SK-N-SH (cell line): Measurements from ENCODE around the gene DCHS2. TPM values are rescaled to one million over a fixed set of nuclear protein-coding genes. Genes with fewer than 3 reads are reported as not detected.

ENCODE experiments used
- CTCF ChIA-PET: fragments of 300-600, 350-600 bp; formaldehyde crosslinking; extraction: SDS; loops from one replicate; lab custom pipeline; 2021; lab: Yijun Ruan, JAX
- POLR2A ChIA-PET: fragments of 350-600 bp; sonication (Branson Sonifier 250); formaldehyde crosslinking; extraction: SDS; loops from one replicate; lab custom pipeline; 2020; ENCODE audit warnings: antibody characterized with exemption, inconsistent platforms; lab: Yijun Ruan, JAX
- DNase-seq: peaks from one replicate; pipeline ENCODE4 v3.0.0; 2012
- H2AFZ ChIP-seq: fragments of 200-600 bp; sonication (generic); 2 replicates; pipeline ENCODE4 v1.8.1; 2016; ENCODE audit warnings: antibody characterized with exemption, mild to moderate bottlenecking, low read depth
- H3F3A ChIP-seq: fragments of 200-600 bp; sonication (generic); replicated peaks from 2 replicates; pipeline ENCODE3; 2016; ENCODE audit warnings: antibody characterized with exemption, mild to moderate bottlenecking; ENCODE audit not compliant: insufficient read depth
- H3K27ac ChIP-seq, 2 experiments: fragments of 200-500 bp in 1 of 2; fragments of 200-600 bp in 1 of 2; sonication (Bioruptor generic) in 1 of 2; sonication (generic), shearing (Covaris generic) in 1 of 2; 2 replicates each; pipeline versions ENCODE4 v1.5.1 to v1.6.1; 2014 to 2016; ENCODE audit warnings: low read depth in 2 of 2, inconsistent platforms in 1 of 2, low read length in 1 of 2, mild to moderate bottlenecking in 1 of 2, mixed read lengths in 1 of 2
- H3K27me3 ChIP-seq: fragments of 200-600 bp; sonication (generic), shearing (Covaris generic); 2 replicates; pipeline ENCODE4 v1.6.1; 2016; ENCODE audit warnings: mixed run types; ENCODE audit not compliant: insufficient read depth
- H3K36me3 ChIP-seq, 2 experiments: fragments of 200-500 bp in 1 of 2; fragments of 200-600 bp in 1 of 2; sonication (Bioruptor generic) in 1 of 2; sonication (generic) in 1 of 2; replicated peaks in 1 of 2; 2 replicates each; pipeline versions ENCODE3 to v1.5.1; 2014 to 2016; ENCODE audit warnings: low read length in 1 of 2, mild to moderate bottlenecking in 1 of 2; ENCODE audit not compliant: insufficient read depth in 2 of 2, control insufficient read depth in 1 of 2
- H3K4me1 ChIP-seq, 2 experiments: fragments of 200-500 bp in 1 of 2; fragments of 200-600 bp in 1 of 2; sonication (Bioruptor generic) in 1 of 2; sonication (generic), shearing (Covaris generic) in 1 of 2; 2 replicates each; pipeline versions ENCODE4 v1.5.1 to v1.6.1; 2014 to 2016; ENCODE audit warnings: low read depth in 1 of 2, low read length in 1 of 2, mixed run types in 1 of 2; ENCODE audit not compliant: insufficient read depth in 2 of 2, control insufficient read depth in 1 of 2
- H3K4me2 ChIP-seq: fragments of 200-600 bp; sonication (generic), shearing (Covaris generic); 2 replicates; pipeline ENCODE4 v1.6.1; 2017; ENCODE audit warnings: mixed run types
- H3K4me3 ChIP-seq, 2 experiments: fragments of 200-500 bp in 1 of 2; fragments of 200-600 bp in 1 of 2; sonication (Bioruptor generic) in 1 of 2; sonication (generic), shearing (Covaris generic) in 1 of 2; 2 replicates each; pipeline versions ENCODE4 v1.5.1 to v1.8.1; 2014 to 2016; ENCODE audit warnings: low read depth in 2 of 2, inconsistent platforms in 1 of 2, low read length in 1 of 2, mild to moderate bottlenecking in 1 of 2, mixed read lengths in 1 of 2, moderate library complexity in 1 of 2
- H3K79me2 ChIP-seq: fragments of 200-600 bp; sonication (generic); 2 replicates; pipeline ENCODE4 v1.8.1; 2017; ENCODE audit warnings: mild to moderate bottlenecking; ENCODE audit not compliant: insufficient read depth
- H3K9ac ChIP-seq: fragments of 200-600 bp; sonication (generic); 2 replicates; pipeline ENCODE4 v1.6.1; 2017; ENCODE audit warnings: mixed run types
- H3K9me2 ChIP-seq: fragments of 200-600 bp; sonication (generic); 2 replicates; pipeline ENCODE4 v1.6.1; 2017; ENCODE audit warnings: mixed run types
- H3K9me3 ChIP-seq: fragments of 200-600 bp; sonication (generic); 2 replicates; pipeline ENCODE4 v1.6.1; 2017; ENCODE audit warnings: mixed run types, mild to moderate bottlenecking, moderate library complexity
- H4K20me1 ChIP-seq: fragments of 200-600 bp; sonication (generic); 2 replicates; pipeline ENCODE4 v1.6.1; 2017; ENCODE audit warnings: mild to moderate bottlenecking, mixed run types; ENCODE audit not compliant: insufficient read depth
- CHD2 ChIP-seq: fragments of 150-350 bp; IDR thresholded peaks from 2 replicates; pipeline ENCODE4 v1.6.1; 2018; ENCODE audit warnings: low read length; ENCODE audit not compliant: partially characterized antibody
- EP300 ChIP-seq, 2 experiments: IDR thresholded peaks; 2 replicates each; pipeline versions ENCODE4 v1.4.0 to v1.6.1; 2012; ENCODE audit warnings: borderline replicate concordance in 1 of 2, low read depth in 1 of 2, low read length in 1 of 2
- EZH2phosphoT487 ChIP-seq: fragments of 200-600 bp; sonication (generic); IDR thresholded peaks from 2 replicates; pipeline ENCODE4 v1.6.1; 2017; ENCODE audit warnings: low read depth, mixed run types, mild to moderate bottlenecking, antibody characterized with exemption, moderate library complexity, borderline replicate concordance
- FOXJ3 ChIP-seq: sonication (generic); formaldehyde crosslinking; IDR thresholded peaks from 2 replicates; pipeline ENCODE4 v1.5.1; 2020; ENCODE audit warnings: mild to moderate bottlenecking, missing genetic modification reagents
- JUND ChIP-seq: IDR thresholded peaks from 2 replicates; pipeline ENCODE4 v1.4.0; 2012
- MAX ChIP-seq: IDR thresholded peaks from 2 replicates; pipeline ENCODE4 v1.4.0; 2012; ENCODE audit warnings: low read depth
- NFIC ChIP-seq: IDR thresholded peaks from 2 replicates; pipeline ENCODE4 v1.4.0; 2012; ENCODE audit warnings: borderline replicate concordance
- NRF1 ChIP-seq: IDR thresholded peaks from 2 replicates; pipeline ENCODE4 v1.6.1; 2012; ENCODE audit warnings: low read depth, mild to moderate bottlenecking, low read length
- POLR2AphosphoS5 ChIP-seq: IDR thresholded peaks from 2 replicates; pipeline ENCODE4 v1.6.1; 2012; ENCODE audit warnings: low read depth, low read length
- RCOR1 ChIP-seq: fragments of 150-350 bp; IDR thresholded peaks from 2 replicates; pipeline ENCODE4 v1.6.1; 2017; ENCODE audit warnings: antibody characterized with exemption, low read length
- RFX5 ChIP-seq: IDR thresholded peaks from 2 replicates; pipeline ENCODE4 v1.6.1; 2012; ENCODE audit warnings: mild to moderate bottlenecking, improper control_type of control experiment, low read length
- RXRA ChIP-seq: IDR thresholded peaks from 2 replicates; pipeline ENCODE4 v1.4.0; 2012; ENCODE audit warnings: low read depth, mild to moderate bottlenecking, borderline replicate concordance
- TAF1 ChIP-seq: IDR thresholded peaks from 2 replicates; pipeline ENCODE4 v1.6.1; 2012; ENCODE audit warnings: low read depth, mild to moderate bottlenecking, low read length, moderate library complexity, borderline replicate concordance
- USF2 ChIP-seq: fragments of 150-350 bp; IDR thresholded peaks from 2 replicates; pipeline ENCODE4 v1.6.1; 2017; ENCODE audit warnings: antibody characterized with exemption, low read length, low read depth, borderline replicate concordance
- YY1 ChIP-seq: IDR thresholded peaks from 2 replicates; pipeline ENCODE4 v1.4.0; 2012; ENCODE audit warnings: low read depth, mild to moderate bottlenecking
- WGBS: methylation state at CpG from one replicate; pipeline ENCODE4 v1.1.6; 2017; ENCODE audit warnings: low lambda C conversion rate; 5-methylcytosine and 5-hydroxymethylcytosine counted together
- polyA plus RNA-seq, 3 experiments: library from polyadenylated mRNA; depleted of rRNA; stranded (reverse); fragments of >200 nt; gene quantifications; 2 replicates each; pipeline ENCODE4 v1.2.3, GENCODE V29; 2012

DCHS2 gene
- polyA plus RNA-seq, 1 of the 3 experiments (the other 2 are of a cell fraction): not detected

- H3K79me2 ChIP-seq: no peaks in the 10 kb centered on the region
- ChIA-PET POLR2A (no interaction called here), CTCF (no interaction called here)
- H3K9me2 ChIP-seq: no peaks in the 10 kb centered on the region
- no peaks in the 10 kb centered on the region for H3K4me1 ChIP-seq
- H3K36me3 ChIP-seq: no peaks in the 10 kb centered on the region
- H3K9me3 ChIP-seq: no peaks in the 10 kb centered on the region
- H3K4me2 ChIP-seq: no peak overlapping the region
- H3K9ac ChIP-seq: no peak overlapping the region
- WGBS: under 1% methylated on average over 6 of the region's 6 CpGs
- no peaks in the 10 kb centered on the region for H4K20me1 ChIP-seq
- no peak for DNase-seq
- TF ChIP-seq RFX5: no peak
- TF ChIP-seq EP300 (IDR thresholded peaks at IDR 0.05; ENCODE audit: borderline replicate concordance in 1 of 2, low read depth in 1 of 2, low read length in 1 of 2): no peak
- TF ChIP-seq, all 33 proteins: peak for 0
- Histone ChIP-seq H3K27me3 (no peaks in the 10 kb centered on the region), H3K4me3 (no peak overlapping the region), H2AFZ (no peak overlapping the region), H3K27ac (no peak overlapping the region), H3F3A (no peaks in the 10 kb centered on the region)
Observed at GRCh38 chr4:154184238-154184637, 307.4 kb downstream of the DCHS2 start.

- no peak overlapping the region for H3K4me2 ChIP-seq
- 0% methylated on average over 1 of the region's 1 CpG for WGBS
- no peak overlapping the region for H2AFZ ChIP-seq
- H3K4me1 ChIP-seq: no peaks in the 10 kb centered on the region
- CTCF ChIA-PET: no interaction called here
- no peak overlapping the region for H3K4me3 ChIP-seq
- POLR2A ChIA-PET: no interaction called here
- H3K27ac ChIP-seq: no peak overlapping the region
- H4K20me1 ChIP-seq: no peaks in the 10 kb centered on the region
- H3K27me3 ChIP-seq: no peaks in the 10 kb centered on the region
- no peak for TF ChIP-seq NRF1
- no peak for TF ChIP-seq USF2
- no peak for TF ChIP-seq RXRA
- TF ChIP-seq FOXJ3 (CRISPR knock-in tag): no peak
- TF ChIP-seq RCOR1: no peak
- no peak for TF ChIP-seq RFX5
- no peak for TF ChIP-seq POLR2AphosphoS5
- no peak for TF ChIP-seq YY1
- no peak for TF ChIP-seq TAF1
- TF ChIP-seq EZH2phosphoT487: no peak
- no peak for TF ChIP-seq JUND
- no peak for TF ChIP-seq CHD2
- TF ChIP-seq NFIC: no peak
- TF ChIP-seq MAX: no peak
- no peaks in the 10 kb centered on the region for H3K79me2 ChIP-seq
- no peaks in the 10 kb centered on the region for H3K36me3 ChIP-seq
- DNase-seq: no peak
- H3K9me3 ChIP-seq: no peaks in the 10 kb centered on the region
- no peaks in the 10 kb centered on the region for H3K9me2 ChIP-seq
- H3F3A ChIP-seq: no peaks in the 10 kb centered on the region
- no peak overlapping the region for H3K9ac ChIP-seq
Observed at GRCh38 chr4:154183264-154183663, 308.3 kb downstream of the DCHS2 start.

Other genes with a start within 250 kb of the DCHS2 start
- 64.8 and 84.6 TPM in 2 replicates for gene PLRG1, start 58.6 kb upstream of the DCHS2 start, polyA plus RNA-seq (2012; rRNA removed)
- gene FGB, start 71.2 kb upstream of the DCHS2 start, polyA plus RNA-seq (2012; rRNA removed): not detected in 2 replicates
- gene FGA, start 98.9 kb upstream of the DCHS2 start, polyA plus RNA-seq (2012; rRNA removed): not detected in 2 replicates
- gene FGG, start 120.9 kb upstream of the DCHS2 start, polyA plus RNA-seq (2012; rRNA removed): not detected in 2 replicates